Endodermal cell (in vitro differentiated cells): ENCODE data around the gene IGSF21. TPM values are rescaled to one million over a fixed set of nuclear protein-coding genes. Genes with fewer than 3 reads are reported as not detected.

Experiments used
- DNase-seq: peaks from one replicate; pipeline ENCODE4 v3.0.0-alpha.2; 2017
- H3K27ac ChIP-seq: 2 replicates; pipeline ENCODE4 v1.5.1; 2013; ENCODE audit warnings: mild to moderate bottlenecking, low read depth, low read length, moderate library complexity
- H3K27me3 ChIP-seq: 2 replicates; pipeline ENCODE4 v1.6.1; 2013; ENCODE audit warnings: mild to moderate bottlenecking, low read length, moderate library complexity; ENCODE audit not compliant: insufficient read depth, control insufficient read depth, poor library complexity, severe bottlenecking
- H3K36me3 ChIP-seq: 2 replicates; pipeline ENCODE4 v1.7.0; 2013; ENCODE audit warnings: mild to moderate bottlenecking, low read length, moderate library complexity; ENCODE audit not compliant: control insufficient read depth, insufficient read depth
- H3K4me1 ChIP-seq: one replicate; pipeline ENCODE4 v1.7.0; 2013; ENCODE audit warnings: low read length; ENCODE audit not compliant: control insufficient read depth, insufficient read depth
- H3K4me3 ChIP-seq: 2 replicates; pipeline ENCODE4 v1.5.1; 2013; ENCODE audit warnings: mild to moderate bottlenecking, low read length, moderate library complexity
- H3K9ac ChIP-seq: 2 replicates; pipeline ENCODE4 v1.6.1; 2013; ENCODE audit warnings: mild to moderate bottlenecking, low read length, moderate library complexity; ENCODE audit not compliant: poor library complexity, severe bottlenecking; ENCODE audit errors: extremely low read depth
- H3K9me3 ChIP-seq: 2 replicates; pipeline ENCODE4 v1.6.1; 2013; ENCODE audit warnings: mild to moderate bottlenecking, low read length, moderate library complexity; ENCODE audit not compliant: control insufficient read depth
- H3K27ac Mint-ChIP-seq: 2 replicates; pipeline ENCODE4 v1.8.0; 2020; ENCODE audit warnings: mixed read lengths
- H3K27me3 Mint-ChIP-seq: 2 replicates; pipeline ENCODE4 v1.8.0; 2021; ENCODE audit warnings: mild to moderate bottlenecking, mixed read lengths; ENCODE audit not compliant: insufficient read depth
- H3K36me3 Mint-ChIP-seq: 2 replicates; pipeline ENCODE4 v1.8.0; 2020; ENCODE audit warnings: low read depth, mixed read lengths
- H3K4me1 Mint-ChIP-seq: 2 replicates; pipeline ENCODE4 v1.8.0; 2020; ENCODE audit warnings: mixed read lengths
- H3K4me3 Mint-ChIP-seq: 2 replicates; pipeline ENCODE4 v1.8.0; 2020; ENCODE audit warnings: mild to moderate bottlenecking, moderate library complexity, mixed read lengths
- H3K9me3 Mint-ChIP-seq: 2 replicates; pipeline ENCODE4 v1.8.0; 2020; ENCODE audit warnings: mild to moderate bottlenecking, mixed read lengths
- CTCF ChIP-seq: fragments of 200-600 bp; sonication (generic); conservative IDR thresholded peaks from 2 replicates; pipeline ENCODE4 v1.5.0; 2021; ENCODE audit warnings: antibody characterized with exemption, mild to moderate bottlenecking
- WGBS, 2 experiments: methylation state at CpG; one replicate each; pipeline versions ENCODE4 v1.1.5 to v1.1.7; 2013; ENCODE audit warnings: missing lambda C conversion rate in 2 of 2, mixed read lengths in 1 of 2; ENCODE audit not compliant: insufficient coverage in 1 of 2, insufficient read length in 1 of 2; 5-methylcytosine and 5-hydroxymethylcytosine counted together
- total RNA-seq, 2 donors: library from RNA; stranded (reverse); fragmentation: NEBNext Ultra II Directional in 1 of 2; extraction: Animal tissue kit (Norgen Biotek cat#: 25700) in 1 of 2; gene quantifications; 2 replicates in 1 of 2; 3 replicates in 1 of 2; pipeline ENCODE4 v1.2.1, GENCODE V29; 2021

IGSF21 gene
- total RNA-seq, 2 donors from 2014 or later, result 1.3 to 1.7 TPM

GRCh38 chr1:18341291-18342069 is 233.9 kb downstream of the IGSF21 start:
- Histone ChIP-seq H3K9me3 (no peaks in the 10 kb centered on the region), H3K27ac (no peak overlapping the region), H3K4me1 (peaks cover 5% of the 10 kb centered on the region), H3K27me3 (no peaks in the 10 kb centered on the region), H3K4me3 (no peak overlapping the region), H3K9ac (no peak overlapping the region), H3K36me3 (no peaks in the 10 kb centered on the region)
- 89 to 90% methylated on average over 5 of the region's 5 CpGs for WGBS, 2 experiments
- Mint-ChIP-seq H3K9me3 (no peaks in the 10 kb centered on the region), H3K4me3 (no peak overlapping the region), H3K27me3 (peaks cover 4% of the 10 kb centered on the region), H3K4me1 (peaks cover 9% of the 10 kb centered on the region), H3K27ac (no peak overlapping the region), H3K36me3 (no peaks in the 10 kb centered on the region)
- DNase-seq, result no peak
- TF ChIP-seq CTCF, result no peak

GRCh38 chr1:18342744-18343143 is 235.1 kb downstream of the IGSF21 start:
- Histone ChIP-seq H3K36me3 (no peaks in the 10 kb centered on the region), H3K9me3 (no peaks in the 10 kb centered on the region), H3K4me1 (peaks cover 5% of the 10 kb centered on the region), H3K4me3 (no peak overlapping the region), H3K27me3 (no peaks in the 10 kb centered on the region), H3K27ac (no peak overlapping the region), H3K9ac (no peak overlapping the region)
- no peak overlapping the region for H3K4me3 Mint-ChIP-seq
- 90 to 93% methylated on average over 2 to 4 of the region's 4 CpGs for WGBS, 2 experiments
- no peak for TF ChIP-seq CTCF
- no peak for DNase-seq
- H3K27me3 Mint-ChIP-seq, result peaks cover 4% of the 10 kb centered on the region
- peaks cover 9% of the 10 kb centered on the region for H3K4me1 Mint-ChIP-seq
- no peaks in the 10 kb centered on the region for H3K9me3 Mint-ChIP-seq
- no peak overlapping the region for H3K27ac Mint-ChIP-seq
- no peaks in the 10 kb centered on the region for H3K36me3 Mint-ChIP-seq

- H3K9me3 Mint-ChIP-seq, result no peaks in the 10 kb centered on the region
- no peaks in the 10 kb centered on the region for H3K27me3 ChIP-seq
- no peak overlapping the region for H3K27ac Mint-ChIP-seq
- peaks cover 5% of the 10 kb centered on the region for H3K4me1 ChIP-seq
- peaks cover 4% of the 10 kb centered on the region for H3K27me3 Mint-ChIP-seq
- no peak overlapping the region for H3K4me3 ChIP-seq
- H3K9me3 ChIP-seq, result no peaks in the 10 kb centered on the region
- H3K36me3 ChIP-seq, result no peaks in the 10 kb centered on the region
- no peaks in the 10 kb centered on the region for H3K36me3 Mint-ChIP-seq
- 91 to 94% methylated on average over 4 to 5 of the region's 5 CpGs for WGBS, 2 experiments
- peaks cover 14% of the 10 kb centered on the region for H3K4me1 Mint-ChIP-seq
- H3K4me3 Mint-ChIP-seq, result no peak overlapping the region
- H3K9ac ChIP-seq, result no peak overlapping the region
- DNase-seq, result no peak
- no peak for TF ChIP-seq CTCF
- no peak overlapping the region for H3K27ac ChIP-seq
Measured at GRCh38 chr1:18343581-18343980, 236.0 kb downstream of the IGSF21 start.
